HG03558 (cell line): ENCODE data around the gene B4GALNT2.
"Not testable (repeated sequence)": the region's sequence is repeated elsewhere in the genome, so short reads cannot be mapped to it uniquely, and the experiment has no call there.

ENCODE experiments used
- ATAC-seq: cut with Tn5 transposase; IDR thresholded peaks from one replicate; pipeline ENCODE4 v1.9.1; 2021; ENCODE audit warnings: moderate number of reproducible peaks; ENCODE audit not compliant: unreplicated experiment; ENCODE audit errors: extremely low read depth

B4GALNT2 gene

GRCh38 chr17:49170711-49171110 lies 38.1 kb downstream of the B4GALNT2 start:
- ATAC-seq, result not testable (repeated sequence)

GRCh38 chr17:49175978-49176377 lies 43.4 kb downstream of the B4GALNT2 start:
- ATAC-seq, result not testable (repeated sequence)

- no peak for ATAC-seq
These were observed 47.7 kb downstream of the B4GALNT2 start for GRCh38 chr17:49180303-49180702.

- ATAC-seq, result no peak
These were observed 48.5 kb downstream of the B4GALNT2 start for GRCh38 chr17:49180998-49181635.

GRCh38 chr17:49183341-49183740 lies 50.8 kb downstream of the B4GALNT2 start:
- ATAC-seq, result no peak

- no peak for ATAC-seq
These were observed 51.2 kb downstream of the B4GALNT2 start for GRCh38 chr17:49183801-49184200.

GRCh38 chr17:49184522-49184921 lies 52.0 kb downstream of the B4GALNT2 start:
- ATAC-seq, result not testable (repeated sequence)

- ATAC-seq, result not testable (repeated sequence)
These were observed 52.8 kb downstream of the B4GALNT2 start for GRCh38 chr17:49185381-49185780.

GRCh38 chr17:49187301-49187700 lies 54.7 kb downstream of the B4GALNT2 start:
- no peak for ATAC-seq

- no peak for ATAC-seq
These were observed 58.4 kb downstream of the B4GALNT2 start for GRCh38 chr17:49190932-49191331.

- no peak for ATAC-seq
These were observed 58.9 kb downstream of the B4GALNT2 start for GRCh38 chr17:49191409-49191916.

GRCh38 chr17:49191917-49192741 lies 59.6 kb downstream of the B4GALNT2 start:
- peak; percentile 29 for ATAC-seq

- no peak for ATAC-seq
These were observed 61.1 kb downstream of the B4GALNT2 start for GRCh38 chr17:49193513-49194296.

- ATAC-seq, result no peak
These were observed 61.7 kb downstream of the B4GALNT2 start for GRCh38 chr17:49194297-49194607.

GRCh38 chr17:49195751-49196150 lies 63.2 kb downstream of the B4GALNT2 start:
- no peak for ATAC-seq

- ATAC-seq, result no peak
These were observed 64.0 kb downstream of the B4GALNT2 start for GRCh38 chr17:49196520-49196919.

- ATAC-seq, result no peak
These were observed 64.9 kb downstream of the B4GALNT2 start for GRCh38 chr17:49197346-49197998.

- ATAC-seq, result no peak
These were observed 65.6 kb downstream of the B4GALNT2 start for GRCh38 chr17:49198211-49198610.

GRCh38 chr17:49200423-49201083 lies 68.0 kb downstream of the B4GALNT2 start:
- ATAC-seq, result no peak

- no peak for ATAC-seq
These were observed 68.9 kb downstream of the B4GALNT2 start for GRCh38 chr17:49201481-49201927.
